Activated CD4-positive, alpha-beta T cell treated with anti-CD3 and anti-CD28 coated beads, Interleukin-2, Interleukin-6, amounts not matched to agents 100 ng/mL and 50 ng/mL, durations not matched to agents 16 hours and 8 hours (primary cell): Measurements from ENCODE around the gene ADGRF4.

Source experiments
- DNase-seq: peaks from one replicate; pipeline ENCODE4 v3.0.0-alpha.2; 2020

Gene ADGRF4, protein sequence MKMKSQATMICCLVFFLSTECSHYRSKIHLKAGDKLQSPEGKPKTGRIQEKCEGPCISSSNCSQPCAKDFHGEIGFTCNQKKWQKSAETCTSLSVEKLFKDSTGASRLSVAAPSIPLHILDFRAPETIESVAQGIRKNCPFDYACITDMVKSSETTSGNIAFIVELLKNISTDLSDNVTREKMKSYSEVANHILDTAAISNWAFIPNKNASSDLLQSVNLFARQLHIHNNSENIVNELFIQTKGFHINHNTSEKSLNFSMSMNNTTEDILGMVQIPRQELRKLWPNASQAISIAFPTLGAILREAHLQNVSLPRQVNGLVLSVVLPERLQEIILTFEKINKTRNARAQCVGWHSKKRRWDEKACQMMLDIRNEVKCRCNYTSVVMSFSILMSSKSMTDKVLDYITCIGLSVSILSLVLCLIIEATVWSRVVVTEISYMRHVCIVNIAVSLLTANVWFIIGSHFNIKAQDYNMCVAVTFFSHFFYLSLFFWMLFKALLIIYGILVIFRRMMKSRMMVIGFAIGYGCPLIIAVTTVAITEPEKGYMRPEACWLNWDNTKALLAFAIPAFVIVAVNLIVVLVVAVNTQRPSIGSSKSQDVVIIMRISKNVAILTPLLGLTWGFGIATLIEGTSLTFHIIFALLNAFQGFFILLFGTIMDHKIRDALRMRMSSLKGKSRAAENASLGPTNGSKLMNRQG

DNA sequence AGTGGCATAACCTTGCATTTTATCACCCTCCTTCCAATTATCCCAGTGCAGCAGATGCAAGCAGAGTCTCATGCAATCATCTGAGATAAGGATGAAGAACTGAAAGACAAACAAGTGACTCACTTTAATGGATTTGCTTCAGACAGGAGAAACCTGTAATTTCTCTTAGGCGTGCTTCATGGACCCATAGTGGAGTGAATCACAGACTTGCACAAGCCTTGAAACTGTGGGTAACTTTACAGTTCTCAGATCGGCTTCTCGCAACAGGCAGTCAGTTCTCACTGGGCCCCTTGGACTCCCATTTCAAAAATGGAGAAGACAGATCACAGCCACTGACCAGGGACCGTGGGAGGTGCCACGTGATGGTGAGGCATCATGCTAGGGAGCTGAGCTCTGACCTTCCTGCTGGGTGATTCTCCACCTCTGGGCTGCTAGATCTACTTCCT lies at the start of gene ADGRF4:
Gene ADGRF4, plus strand, starts transcription at position 239 of the 446 bp plus-strand sequence. CDS start 8,666 bp downstream, outside the sequence.
- no peak for DNase-seq

DNA sequence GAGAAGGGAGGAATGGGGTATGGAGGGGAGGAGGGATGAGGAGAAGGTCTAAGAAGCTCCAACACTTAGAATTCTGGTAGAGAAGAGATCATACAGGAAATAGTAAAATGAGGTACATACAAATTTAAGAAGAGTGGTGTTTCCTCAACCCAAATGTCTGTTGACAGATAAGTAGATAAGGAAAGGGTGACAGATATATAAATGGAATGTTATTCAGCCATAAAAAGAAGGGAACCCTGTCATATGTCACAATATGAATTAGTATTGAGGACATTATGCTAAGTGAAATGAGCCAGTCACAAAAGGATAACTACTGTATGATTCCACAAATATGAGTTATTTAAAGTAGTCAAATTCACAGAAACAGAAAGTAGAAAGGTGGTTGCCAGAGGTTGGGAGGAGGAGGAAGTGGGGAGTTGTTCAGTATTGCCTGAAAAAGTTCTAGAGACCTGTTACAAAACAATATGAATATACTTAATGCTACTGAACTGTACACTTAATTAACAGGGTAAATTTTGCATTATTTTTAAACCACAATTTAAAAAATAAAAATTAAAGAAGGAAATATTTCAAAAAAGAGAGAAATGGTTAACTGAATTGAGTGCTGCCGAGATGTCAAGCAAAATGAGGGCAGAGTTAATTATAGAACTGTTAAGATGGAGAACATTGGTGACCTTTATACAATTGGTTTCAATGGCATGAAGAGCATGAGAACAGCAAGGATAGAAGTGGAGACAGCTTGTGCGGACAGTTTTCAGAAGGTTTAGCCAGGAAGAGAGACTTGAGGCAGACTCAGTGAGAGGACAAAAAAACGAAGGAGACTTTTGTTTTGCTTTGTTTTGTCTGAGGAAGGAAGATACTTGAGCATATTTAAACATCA lies 47.6 kb upstream of the ADGRF4 start:
- no peak for DNase-seq

DNA sequence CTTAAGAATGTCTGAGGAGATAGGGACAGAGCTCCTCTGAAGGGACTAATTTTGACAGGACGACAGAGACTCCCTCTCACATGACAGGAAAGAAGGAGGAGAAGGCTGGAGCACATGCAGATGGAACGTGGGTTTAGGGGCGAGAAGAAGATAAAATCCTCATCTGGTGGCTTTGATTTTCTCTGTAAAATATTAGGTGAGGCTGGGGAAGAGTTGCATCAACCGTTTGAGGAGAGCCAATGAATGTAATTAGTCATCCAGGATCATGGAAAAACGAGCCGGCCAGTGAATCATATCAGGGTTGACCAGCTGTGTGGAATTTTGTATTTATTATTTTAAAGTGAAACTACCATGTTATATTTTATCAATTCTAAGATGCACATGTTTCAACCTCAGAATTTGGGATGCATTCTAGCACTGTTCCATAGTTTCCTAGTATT lies 46.9 kb upstream of the ADGRF4 start:
- DNase-seq, result no peak

DNA sequence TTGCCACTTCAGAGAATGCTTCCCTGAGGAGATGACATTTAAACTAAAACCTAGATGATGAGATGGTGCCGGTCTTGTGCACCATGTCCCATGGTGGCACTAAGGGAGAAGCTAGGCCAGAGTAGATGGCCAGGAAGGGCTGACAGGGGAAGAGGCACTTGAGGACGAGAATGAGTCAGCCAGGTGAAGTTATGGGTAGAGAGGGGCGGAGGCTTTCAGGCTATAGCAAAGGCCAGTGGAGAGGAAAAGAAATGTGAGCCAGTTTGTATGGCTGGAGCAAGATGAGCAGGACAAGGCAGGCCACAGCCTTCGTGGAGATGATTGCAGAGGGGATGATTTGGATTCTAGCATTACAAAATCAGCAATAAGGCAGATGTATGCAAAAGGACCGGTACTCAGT lies 44.7 kb upstream of the ADGRF4 start:
- DNase-seq, result no peak

DNA sequence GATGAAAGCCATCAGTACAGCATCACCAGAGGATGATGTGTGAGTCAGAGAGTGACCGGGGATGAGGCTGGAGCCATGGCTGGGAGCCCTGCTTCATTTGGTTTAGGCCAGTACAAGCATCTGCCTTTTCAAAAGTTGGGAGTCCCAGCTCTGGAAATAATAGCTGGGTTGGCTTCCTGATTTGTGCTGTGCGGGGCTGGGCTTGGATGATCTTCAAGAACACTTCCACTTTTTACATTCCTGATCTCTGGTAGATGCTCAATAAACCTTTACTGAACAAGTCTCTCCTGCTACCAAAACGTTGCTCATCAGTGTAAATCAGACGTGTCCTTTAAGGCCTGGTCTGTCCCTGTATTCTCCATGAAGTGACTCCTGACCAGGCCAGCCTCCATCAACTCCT lies 44.1 kb upstream of the ADGRF4 start:
- no peak for DNase-seq

DNA sequence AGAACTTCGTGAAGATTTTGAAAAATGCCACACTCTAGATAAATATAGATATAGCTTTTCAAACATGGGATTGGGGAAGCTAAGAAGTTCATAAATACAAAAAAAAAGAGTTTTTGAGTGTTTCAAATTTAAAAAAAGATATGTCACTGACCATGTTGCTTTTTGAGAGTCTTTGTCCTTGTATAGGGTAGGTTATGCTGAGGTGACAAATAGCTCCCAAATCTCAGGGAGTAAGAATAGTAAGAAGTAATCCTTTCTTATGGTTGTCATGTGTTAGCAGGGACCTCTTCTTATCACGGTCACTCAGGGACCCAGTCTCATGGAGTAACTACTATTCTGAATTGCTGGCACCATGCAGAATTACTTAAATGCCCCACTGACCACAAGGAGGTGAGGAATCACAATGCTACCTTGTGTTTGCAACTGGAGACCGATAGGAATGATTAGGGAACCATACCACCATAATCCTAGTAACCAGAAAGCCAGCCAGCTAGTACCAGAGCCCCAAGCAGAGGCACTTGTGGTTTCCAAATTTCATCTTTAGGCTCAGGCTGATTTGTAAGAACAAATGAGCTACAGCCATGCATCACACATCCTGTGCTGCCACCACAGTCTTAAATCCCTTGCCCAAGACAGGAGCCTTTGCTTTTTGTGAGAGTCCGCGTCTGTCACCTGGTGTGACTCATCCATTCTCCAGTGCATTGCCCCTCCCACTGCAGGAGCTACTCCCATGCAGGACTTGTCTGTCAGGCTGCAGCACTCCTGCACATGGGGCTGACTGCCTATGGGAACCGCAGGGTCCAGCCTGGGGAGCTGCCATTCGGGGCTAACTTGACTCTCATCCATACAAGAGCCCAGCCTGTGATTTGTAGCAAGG lies 42.4 kb upstream of the ADGRF4 start:
- peak; percentile 64 for DNase-seq

DNA sequence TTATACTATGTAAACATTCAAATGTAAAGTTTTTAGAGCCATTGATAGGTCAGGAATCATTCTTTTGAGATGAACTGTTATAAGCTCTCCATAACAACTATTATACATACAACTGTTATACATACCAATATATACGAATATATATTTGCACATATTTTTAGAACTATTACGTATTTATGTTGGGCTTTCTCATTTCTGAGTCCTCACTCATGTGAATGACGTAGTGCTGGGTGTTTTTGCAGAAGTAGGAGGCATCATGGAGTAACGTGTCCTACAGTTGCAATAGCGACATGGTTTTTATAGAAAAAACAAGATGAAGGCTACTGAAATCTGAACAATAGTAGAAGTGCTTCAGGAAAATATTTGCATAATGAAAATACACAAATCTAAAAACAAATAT lies 36.4 kb upstream of the ADGRF4 start:
- DNase-seq, result no peak

DNA sequence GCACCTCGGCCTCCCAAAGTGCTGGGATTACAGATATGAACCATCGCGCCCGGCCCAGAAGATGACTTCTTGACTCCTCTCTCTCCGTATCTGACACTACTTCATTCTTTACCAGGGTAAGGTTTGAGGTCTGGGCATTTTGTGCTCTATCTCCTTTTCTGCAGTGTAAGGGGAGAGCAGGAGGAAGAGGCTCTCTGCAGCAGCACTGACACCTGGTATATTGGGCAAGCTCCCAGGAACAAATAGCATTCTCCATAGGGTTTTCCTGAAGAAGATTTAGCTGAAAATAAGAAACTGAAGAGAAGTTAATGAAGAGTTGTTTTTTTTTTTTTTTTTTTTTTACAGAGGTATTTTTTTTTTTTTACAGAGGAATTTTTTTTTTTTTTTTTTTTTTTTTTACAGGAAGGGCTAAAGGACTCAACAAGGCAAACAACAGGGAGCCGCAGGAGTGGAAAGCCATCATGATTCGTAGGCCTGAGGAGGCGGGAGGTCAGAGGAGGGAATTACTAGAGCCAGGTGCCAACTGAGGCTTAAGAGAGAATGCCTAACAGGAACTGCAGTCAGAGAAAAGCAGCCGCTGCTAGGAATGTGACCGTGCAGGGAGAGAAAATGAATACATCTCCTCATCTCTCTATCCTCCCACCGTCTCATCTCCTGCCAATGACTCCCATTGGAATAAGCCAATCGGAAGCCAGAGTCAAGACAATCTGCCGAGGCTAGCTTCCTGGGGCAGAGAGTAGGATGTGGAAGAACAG lies 34.7 kb upstream of the ADGRF4 start:
- DNase-seq, result no peak

DNA sequence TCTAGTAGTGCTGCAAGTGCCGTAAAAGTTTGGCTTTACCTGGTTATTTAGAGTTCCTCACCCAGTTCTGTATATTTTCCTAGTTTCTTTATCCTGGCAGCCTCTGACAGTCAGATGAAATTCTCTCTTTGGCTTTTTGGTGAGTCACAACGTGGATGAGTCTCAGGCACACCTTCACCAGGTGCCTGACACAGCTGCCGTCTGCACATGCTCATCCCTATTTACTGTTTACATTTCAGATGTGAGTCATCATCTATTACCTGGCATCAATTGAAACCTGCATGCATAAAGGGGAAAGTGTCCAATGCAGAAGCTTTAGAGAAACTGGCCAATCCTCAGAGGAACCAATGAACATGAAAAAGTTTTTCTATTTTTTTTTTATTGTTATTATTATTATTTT lies 33.3 kb upstream of the ADGRF4 start:
- DNase-seq, result no peak

DNA sequence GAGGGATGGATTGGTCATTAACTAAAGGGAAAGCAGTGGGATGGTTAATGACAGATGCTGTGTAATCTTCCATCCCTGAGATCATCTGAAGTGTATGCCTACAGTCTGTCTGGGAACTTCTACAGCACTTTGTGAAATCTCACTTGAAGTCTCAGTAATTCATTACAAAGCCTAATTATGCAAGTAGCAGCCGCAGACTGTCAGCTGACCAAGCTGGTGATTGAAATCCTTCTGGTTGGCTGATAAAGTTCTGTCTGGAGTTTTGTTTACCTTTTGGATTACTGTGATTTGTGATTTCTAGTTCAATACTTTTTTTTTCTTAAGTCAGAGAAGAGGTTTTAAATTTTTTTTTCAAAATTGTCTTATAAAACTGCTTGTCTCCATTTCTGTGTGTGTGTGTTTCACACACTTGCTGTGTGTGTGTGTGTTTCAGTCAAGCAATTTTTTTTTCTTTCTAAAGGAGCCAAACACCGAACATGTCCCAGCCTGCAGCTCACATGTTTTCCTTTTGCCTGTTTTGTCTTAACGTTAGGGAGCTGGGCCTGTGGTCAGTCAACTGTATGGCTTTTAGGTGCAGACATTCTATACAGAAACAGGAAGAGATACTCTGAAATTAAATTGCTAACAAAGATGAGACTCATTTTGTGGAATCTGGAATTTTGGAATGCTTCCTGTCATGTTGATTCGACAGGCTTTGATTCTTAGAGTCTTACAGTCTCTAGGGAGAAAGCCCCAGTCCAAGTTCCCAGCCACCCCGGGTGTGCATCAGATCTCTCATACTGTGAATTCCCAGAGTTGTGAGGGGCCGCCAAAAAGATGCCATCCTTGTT lies 28.5 kb upstream of the ADGRF4 start:
- DNase-seq, result no peak

DNA sequence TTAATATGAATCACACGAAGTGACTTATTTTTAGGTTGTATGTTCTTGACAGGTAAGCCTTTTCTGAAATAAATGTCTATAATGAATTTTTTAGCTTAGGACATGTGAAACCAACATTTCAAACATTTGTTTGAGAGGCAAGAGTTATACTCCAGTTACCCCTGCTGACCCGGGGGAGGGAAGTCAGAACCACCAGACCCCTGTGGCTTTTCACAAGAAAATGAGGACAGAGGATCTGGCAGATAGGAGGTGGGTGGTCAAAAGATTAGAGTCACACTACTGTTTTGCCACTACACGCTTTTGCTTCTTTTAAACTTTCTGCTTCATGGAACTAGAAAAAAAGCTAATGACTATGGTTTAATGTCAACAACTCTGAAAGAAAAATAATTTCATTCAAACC lies 27.5 kb upstream of the ADGRF4 start:
- DNase-seq, result no peak

DNA sequence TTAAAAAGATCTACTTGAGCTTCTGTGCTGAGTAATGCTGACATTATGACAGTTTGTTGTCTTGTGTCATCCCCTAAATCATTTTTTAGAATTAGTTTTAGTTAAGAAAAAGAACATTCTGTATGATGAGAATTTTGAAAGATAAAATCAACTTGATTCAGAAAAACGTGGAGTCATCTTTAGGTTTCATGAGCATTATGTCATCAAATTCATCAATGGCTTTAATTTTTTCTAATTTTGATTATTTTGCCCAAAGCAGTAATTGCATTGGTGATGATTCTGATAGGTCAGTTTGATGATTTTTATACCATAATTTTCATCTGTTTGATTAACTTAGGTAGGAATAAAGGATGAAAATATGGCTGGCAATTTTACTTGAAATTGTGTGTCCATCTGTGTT lies 26.6 kb upstream of the ADGRF4 start:
- no peak for DNase-seq

DNA sequence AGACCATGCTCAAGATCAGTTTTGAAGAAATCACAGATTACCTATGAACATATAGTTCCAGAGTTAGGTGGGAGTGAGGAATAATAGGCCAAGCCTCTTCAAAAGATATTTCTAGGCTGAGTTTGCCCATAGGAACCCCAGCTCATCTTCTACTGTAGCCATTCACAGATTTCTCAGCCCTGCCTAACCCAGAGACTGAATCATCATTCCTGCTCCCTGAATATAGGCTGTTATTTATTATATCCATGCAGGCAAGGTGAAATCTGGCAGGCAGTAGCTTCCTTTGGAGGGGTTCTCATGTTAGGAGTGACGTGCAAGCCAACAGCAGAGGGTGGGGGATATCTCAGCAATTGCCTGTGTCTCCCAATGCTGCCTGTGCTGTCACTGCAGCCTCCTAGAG lies 25.6 kb upstream of the ADGRF4 start:
- DNase-seq, result no peak

DNA sequence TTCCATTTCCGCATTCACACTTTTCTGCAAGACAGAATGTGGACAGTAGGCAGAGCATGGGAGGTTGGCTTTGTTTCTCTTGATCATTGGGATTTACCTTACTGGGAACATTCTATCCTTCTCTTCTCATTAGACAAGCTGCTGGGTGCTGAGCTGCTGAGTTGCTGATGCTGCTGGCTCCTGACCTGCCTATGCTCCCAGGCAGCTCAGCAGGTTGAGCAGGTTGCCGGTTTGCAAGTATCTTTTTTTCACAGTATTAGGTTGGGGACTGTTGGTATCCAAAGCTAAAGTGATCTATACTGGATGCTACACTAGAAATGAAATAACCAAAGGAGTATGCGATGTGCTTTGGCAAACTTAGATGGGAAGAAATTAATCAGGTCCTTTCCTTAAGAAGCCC lies 23.7 kb upstream of the ADGRF4 start:
- no peak for DNase-seq

DNA sequence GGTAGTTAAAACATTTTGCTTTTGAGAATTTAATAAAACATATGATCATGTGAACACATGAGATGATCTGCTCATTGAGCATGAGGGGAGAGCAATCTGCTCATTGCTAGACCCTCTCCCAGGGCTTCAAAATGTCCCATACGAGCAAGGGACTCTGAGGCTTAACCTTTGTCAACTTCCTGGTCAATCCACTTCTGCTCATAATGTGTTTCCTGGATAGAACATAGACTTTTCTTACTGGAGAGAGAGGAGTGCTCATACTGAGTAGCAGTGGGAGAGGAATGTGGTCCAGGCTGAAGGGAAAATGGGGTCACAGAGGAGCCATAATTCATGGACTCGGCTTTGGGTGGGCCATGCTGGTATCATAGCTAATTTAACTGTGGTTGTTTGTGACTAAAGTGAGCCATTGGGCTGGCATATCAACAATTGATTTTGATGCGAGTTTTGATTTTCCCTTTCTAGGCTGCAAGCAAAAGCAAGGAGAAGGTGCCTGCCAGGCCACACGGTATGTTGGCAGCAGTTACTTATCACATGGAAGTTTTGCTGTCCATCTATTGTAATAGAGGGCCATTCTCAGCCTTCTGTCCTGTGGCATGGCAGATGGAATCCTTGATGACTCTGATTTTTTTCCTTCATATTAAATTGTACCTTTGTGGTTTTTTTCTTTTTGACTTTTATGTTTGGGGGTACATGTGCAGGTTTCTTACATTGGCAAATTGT lies 20.8 kb upstream of the ADGRF4 start:
- no peak for DNase-seq

DNA sequence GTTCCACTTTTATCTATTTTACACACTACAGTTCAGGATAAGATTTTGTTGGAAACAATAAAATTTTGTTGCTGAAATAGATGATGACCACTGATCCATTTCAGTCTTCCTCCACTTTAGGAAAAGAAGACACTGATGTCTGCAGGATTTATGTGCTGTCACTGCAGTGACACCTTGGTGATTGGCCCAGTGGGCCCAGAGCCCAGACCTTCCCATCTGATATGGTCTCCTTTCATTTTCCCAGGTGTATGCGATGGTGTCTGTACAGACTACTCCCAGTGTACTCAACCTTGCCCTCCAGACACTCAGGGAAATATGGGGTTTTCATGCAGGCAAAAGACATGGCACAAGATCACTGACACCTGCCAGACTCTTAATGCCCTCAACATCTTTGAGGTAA lies 19.6 kb upstream of the ADGRF4 start:
- no peak for DNase-seq

DNA sequence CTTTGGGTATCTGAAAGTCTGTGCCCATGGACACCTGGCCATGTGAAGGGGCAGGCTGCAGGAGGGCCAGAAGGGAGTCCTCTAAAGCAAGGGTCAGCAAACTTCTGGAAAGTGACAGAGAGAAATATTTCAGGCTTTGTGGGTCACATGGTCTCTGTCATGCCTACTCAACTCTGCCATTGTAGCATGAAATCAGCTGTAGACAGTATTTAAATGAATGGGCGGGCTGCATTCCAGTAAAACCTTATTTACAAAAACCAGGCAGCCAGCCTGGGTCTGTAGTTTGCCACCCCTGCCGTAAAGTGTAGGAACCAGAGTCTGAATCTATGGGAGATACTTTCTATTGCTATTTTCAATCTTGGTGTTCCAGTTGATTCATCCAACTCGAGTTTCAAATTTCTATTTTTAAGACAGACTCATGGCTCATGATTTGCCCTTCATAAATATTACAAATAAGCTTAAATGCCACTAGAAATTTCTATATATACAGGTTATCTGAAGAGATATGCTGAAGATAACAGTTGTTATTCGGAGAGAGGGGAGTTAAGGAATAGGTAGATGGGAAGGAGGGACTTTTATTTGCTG lies 19.0 kb upstream of the ADGRF4 start:
- no peak for DNase-seq

DNA sequence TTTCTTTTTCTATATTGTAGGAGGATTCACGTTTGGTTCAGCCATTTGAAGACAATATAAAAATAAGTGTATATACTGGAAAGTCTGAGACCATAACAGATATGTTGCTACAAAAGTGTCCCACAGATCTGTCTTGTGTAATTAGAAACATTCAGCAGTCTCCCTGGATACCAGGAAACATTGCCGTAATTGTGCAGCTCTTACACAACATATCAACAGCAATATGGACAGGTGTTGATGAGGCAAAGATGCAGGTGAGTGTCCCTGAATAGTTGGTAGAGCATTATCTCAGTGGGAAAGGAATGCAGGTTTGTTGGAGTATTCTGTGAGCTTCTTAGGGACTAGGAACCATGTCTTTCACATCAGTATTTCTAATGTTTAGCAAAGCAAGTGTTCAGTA lies 18.3 kb upstream of the ADGRF4 start:
- DNase-seq, result no peak

DNA sequence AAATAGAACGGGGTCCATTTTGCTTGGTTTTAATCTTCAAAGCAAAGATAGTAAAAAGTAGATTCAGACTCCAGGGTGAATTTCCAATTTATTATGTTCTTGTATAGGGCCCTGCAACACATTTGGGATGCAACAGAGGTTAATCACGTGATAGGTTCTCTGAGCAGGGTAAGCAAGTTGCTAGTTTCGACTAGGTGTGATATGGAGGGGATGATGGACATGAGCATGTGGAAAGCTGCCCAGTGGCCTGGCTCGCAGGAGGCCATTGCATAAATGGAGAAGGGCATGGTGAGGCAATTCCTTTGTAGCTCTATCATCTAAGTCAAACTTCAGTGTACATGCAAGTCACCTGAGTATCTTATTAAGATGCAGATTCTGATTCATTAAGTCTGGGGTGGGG lies 17.7 kb upstream of the ADGRF4 start:
- no peak for DNase-seq
